HL-60 (cell line): Measurements from ENCODE around the gene NFATC1.

ENCODE experiments used
- CTCF ChIP-seq: IDR thresholded peaks from one replicate; pipeline ENCODE4 v1.5.1; 2011; ENCODE audit warnings: low read length, control low read depth, inconsistent platforms; ENCODE audit not compliant: insufficient read depth
- POLR2AphosphoS5 ChIP-seq: IDR thresholded peaks from 2 replicates; pipeline ENCODE4 v1.6.1; 2012; ENCODE audit warnings: low read depth

- TF ChIP-seq POLR2AphosphoS5 = peak; percentile 55; the same call in 1 of the 2 replicates
- TF ChIP-seq CTCF = no peak
Measured at GRCh38 chr18:79524181-79525078, 128.7 kb downstream of the NFATC1 start.
